H1 (cell line): ENCODE results near the gene FARSB. TPM values are rescaled to one million over a fixed set of nuclear protein-coding genes. Genes with fewer than 3 reads are reported as not detected.

Experiments used
- CTCF ChIA-PET: fragments of 300-600 bp; sonication (Branson Sonifier 250); formaldehyde crosslinking; loops from one replicate; lab custom pipeline; 2021; ENCODE audit not compliant: partially characterized antibody; lab: Charles Lee
- POLR2A ChIA-PET: fragments of 300-600 bp; sonication (Branson Sonifier 250); formaldehyde crosslinking; loops from one replicate; lab custom pipeline; 2021; ENCODE audit warnings: inconsistent platforms; ENCODE audit not compliant: partially characterized antibody; lab: Charles Lee
- DNase-seq, 2 experiments: peaks; one replicate each; pipeline versions ENCODE4 v3.0.0 to v3.0.0-alpha.2; 2010 to 2022; ENCODE audit warnings: low spot score in 2 of 2, low read depth in 1 of 2, mixed read lengths in 1 of 2
- FAIRE-seq: peaks from 2 replicates; lab custom pipeline; 2011; peaks lifted over from hg19 to GRCh38; lab: Jason Lieb, UNC
- H2AFZ ChIP-seq: 2 replicates; pipeline ENCODE4 v1.8.1; 2012; ENCODE audit warnings: low read length, inconsistent platforms
- H2AK5ac ChIP-seq: 2 replicates; pipeline ENCODE4 v1.6.1; 2013; ENCODE audit warnings: low read depth, low read length
- H2BK120ac ChIP-seq: replicated peaks from 2 replicates; pipeline ENCODE3; 2013; ENCODE audit warnings: low read depth, low read length, inconsistent platforms
- H2BK12ac ChIP-seq: 2 replicates; pipeline ENCODE4 v1.6.1; 2013; ENCODE audit warnings: low read depth, low read length
- H2BK15ac ChIP-seq: 2 replicates; pipeline ENCODE4 v1.6.1; 2013; ENCODE audit warnings: low read length
- H2BK20ac ChIP-seq: 2 replicates; pipeline ENCODE4 v1.6.1; 2013; ENCODE audit warnings: low read length
- H2BK5ac ChIP-seq: 2 replicates; pipeline ENCODE4 v1.6.1; 2013; ENCODE audit warnings: low read depth, low read length
- H3K14ac ChIP-seq: 2 replicates; pipeline ENCODE4 v1.6.1; 2013; ENCODE audit warnings: inconsistent platforms; ENCODE audit not compliant: insufficient read length
- H3K18ac ChIP-seq: 2 replicates; pipeline ENCODE4 v1.6.1; 2013; ENCODE audit warnings: low read length; ENCODE audit errors: extremely low read depth
- H3K23ac ChIP-seq: 2 replicates; pipeline ENCODE4 v1.6.1; 2013; ENCODE audit warnings: inconsistent platforms; ENCODE audit not compliant: insufficient read length
- H3K23me2 ChIP-seq: 2 replicates; pipeline ENCODE4 v1.6.1; 2013; ENCODE audit warnings: low read depth, low read length
- H3K27ac ChIP-seq: 2 replicates; pipeline ENCODE4 v1.6.1; 2011; ENCODE audit warnings: low read depth, low read length, inconsistent platforms
- H3K27me3 ChIP-seq, 4 experiments: replicated peaks in 1 of 4; 1 replicate in 1 of 4; 2 replicates in 3 of 4; pipeline versions ENCODE4 v1.6.1 to v1.8.1; 2011 to 2013; ENCODE audit warnings: low read length in 3 of 4, mild to moderate bottlenecking in 3 of 4, inconsistent platforms in 2 of 4, mixed read lengths in 2 of 4, moderate library complexity in 1 of 4; ENCODE audit not compliant: control insufficient read depth in 3 of 4, insufficient read depth in 3 of 4; ENCODE audit errors: extremely low read depth in 1 of 4
- H3K36me3 ChIP-seq, 4 experiments: 2 replicates each; pipeline versions ENCODE4 v1.6.1 to v1.8.1; 2011 to 2013; ENCODE audit warnings: mild to moderate bottlenecking in 4 of 4, low read length in 3 of 4, moderate library complexity in 2 of 4, control low read depth in 1 of 4, inconsistent platforms in 1 of 4; ENCODE audit not compliant: insufficient read depth in 4 of 4, control insufficient read depth in 2 of 4
- H3K4ac ChIP-seq: replicated peaks from 2 replicates; pipeline ENCODE3; 2013; ENCODE audit warnings: low read length, low read depth, mixed read lengths, inconsistent platforms; ENCODE audit not compliant: insufficient read length
- H3K4me1 ChIP-seq, 4 experiments: replicated peaks in 1 of 4; 1 replicate in 1 of 4; 2 replicates in 3 of 4; pipeline versions ENCODE4 v1.6.1 to v1.8.1; 2011 to 2013; ENCODE audit warnings: low read length in 3 of 4, inconsistent platforms in 2 of 4, mixed read lengths in 1 of 4; ENCODE audit not compliant: insufficient read depth in 4 of 4, control insufficient read depth in 3 of 4
- H3K4me2 ChIP-seq, 2 experiments: 2 replicates each; pipeline versions ENCODE4 v1.6.1 to v1.8.1; 2011 to 2013; ENCODE audit warnings: low read depth in 2 of 2, low read length in 2 of 2, control low read depth in 1 of 2, inconsistent platforms in 1 of 2, mild to moderate bottlenecking in 1 of 2; ENCODE audit not compliant: insufficient read depth in 1 of 2
- H3K4me3 ChIP-seq, 4 experiments: fragments of 200-600, 300-600 bp in 1 of 4; sonication (generic), shearing (Covaris generic), sonication (Bioruptor Twin) in 1 of 4; 2 replicates each; pipeline versions ENCODE4 v1.5.1 to v1.8.1; 2011 to 2016; ENCODE audit warnings: low read length in 4 of 4, low read depth in 3 of 4, control low read depth in 2 of 4, inconsistent platforms in 2 of 4, mild to moderate bottlenecking in 2 of 4, mixed read lengths in 1 of 4, moderate library complexity in 1 of 4; ENCODE audit not compliant: insufficient read depth in 2 of 4; ENCODE audit errors: extremely low read depth in 1 of 4
- H3K56ac ChIP-seq: replicated peaks from 2 replicates; pipeline ENCODE3; 2013; ENCODE audit warnings: low read depth, mild to moderate bottlenecking, mixed read lengths, low read length, inconsistent platforms; ENCODE audit not compliant: insufficient read length
- H3K79me1 ChIP-seq: 2 replicates; pipeline ENCODE4 v1.6.1; 2013; ENCODE audit warnings: low read depth, low read length, control low read depth
- H3K79me2 ChIP-seq, 2 experiments: 2 replicates each; pipeline versions ENCODE4 v1.6.1 to v1.8.1; 2012 to 2013; ENCODE audit warnings: low read length in 2 of 2, mild to moderate bottlenecking in 2 of 2, inconsistent platforms in 1 of 2; ENCODE audit not compliant: insufficient read depth in 2 of 2, control insufficient read depth in 1 of 2
- H3K9ac ChIP-seq, 4 experiments: replicated peaks in 1 of 4; 1 replicate in 1 of 4; 2 replicates in 3 of 4; pipeline versions ENCODE4 v1.6.1 to v1.8.1; 2011 to 2013; ENCODE audit warnings: low read depth in 3 of 4, low read length in 3 of 4, control low read depth in 2 of 4, mild to moderate bottlenecking in 2 of 4, moderate library complexity in 2 of 4, inconsistent platforms in 1 of 4; ENCODE audit errors: extremely low read depth in 1 of 4
- H3K9me3 ChIP-seq, 2 experiments: 2 replicates each; pipeline versions ENCODE4 v1.6.1 to v1.8.1; 2012 to 2013; ENCODE audit warnings: mild to moderate bottlenecking in 2 of 2, moderate library complexity in 2 of 2, control low read depth in 1 of 2, inconsistent platforms in 1 of 2, low read depth in 1 of 2, low read length in 1 of 2, mixed read lengths in 1 of 2; ENCODE audit not compliant: insufficient read depth in 2 of 2
- H4K20me1 ChIP-seq, 2 experiments: replicated peaks in 1 of 2; 2 replicates each; pipeline versions ENCODE3 to v1.8.1; 2011 to 2013; ENCODE audit warnings: inconsistent platforms in 2 of 2, low read length in 2 of 2, mild to moderate bottlenecking in 1 of 2; ENCODE audit not compliant: insufficient read depth in 2 of 2, control insufficient read depth in 1 of 2
- H4K5ac ChIP-seq: 2 replicates; pipeline ENCODE4 v1.6.1; 2013; ENCODE audit warnings: low read length, low read depth, mixed read lengths, inconsistent platforms; ENCODE audit not compliant: insufficient read length
- H4K8ac ChIP-seq: 2 replicates; pipeline ENCODE4 v1.8.0; 2013; ENCODE audit warnings: mild to moderate bottlenecking, moderate library complexity, low read length, inconsistent platforms; ENCODE audit not compliant: insufficient read depth; ENCODE audit errors: extremely low read depth
- H4K91ac ChIP-seq: replicated peaks from 2 replicates; pipeline ENCODE3; 2013; ENCODE audit warnings: low read length, mixed read lengths, inconsistent platforms; ENCODE audit not compliant: insufficient read length
- BACH1 ChIP-seq: IDR thresholded peaks from 2 replicates; pipeline ENCODE4 v1.6.1; 2012; ENCODE audit warnings: low read length, improper control_type of control experiment
- MAFK ChIP-seq: IDR thresholded peaks from 2 replicates; pipeline ENCODE4 v1.6.1; 2012; ENCODE audit warnings: low read depth, mild to moderate bottlenecking, improper control_type of control experiment, low read length
- MAX ChIP-seq: IDR thresholded peaks from 2 replicates; pipeline ENCODE4 v1.6.1; 2012; ENCODE audit warnings: inconsistent platforms
- NANOG ChIP-seq: IDR thresholded peaks from 2 replicates; pipeline ENCODE4 v1.6.1; 2011; ENCODE audit warnings: low read length, low read depth, mild to moderate bottlenecking, inconsistent platforms; ENCODE audit not compliant: insufficient read depth, poor library complexity, severe bottlenecking
- POLR2A ChIP-seq, 2 experiments: IDR thresholded peaks; 1 replicate in 1 of 2; 2 replicates in 1 of 2; pipeline ENCODE4 v1.6.1; 2011; ENCODE audit warnings: low read depth in 2 of 2, low read length in 2 of 2, mild to moderate bottlenecking in 2 of 2; ENCODE audit errors: control extremely low read depth in 1 of 2
- SP1 ChIP-seq: IDR thresholded peaks from 2 replicates; pipeline ENCODE4 v1.6.1; 2011; ENCODE audit warnings: low read depth, low read length
- SP4 ChIP-seq: IDR thresholded peaks from 2 replicates; pipeline ENCODE4 v1.6.1; 2012; ENCODE audit warnings: low read length, inconsistent platforms
- whole genome bisulfite sequencing, 2 experiments: shearing (Covaris generic) in 1 of 2; methylation state at CpG; one replicate each; pipeline versions ENCODE4 v1.1.6 to v1.1.7; 2013 to 2015; ENCODE audit warnings: low lambda C conversion rate in 2 of 2, mixed read lengths in 2 of 2, inconsistent platforms in 1 of 2, low coverage in 1 of 2, missing lambda C conversion rate in 1 of 2; ENCODE audit not compliant: insufficient replicate concordance in 2 of 2, insufficient coverage in 1 of 2, insufficient read length in 1 of 2; ENCODE audit errors: extremely low coverage in 1 of 2, missing lambda C conversion rate in 1 of 2; 5-methylcytosine and 5-hydroxymethylcytosine counted together
- polyA plus RNA-seq, 7 experiments: library from polyadenylated mRNA; depleted of rRNA in 3 of 7; stranded (reverse) in 5 of 7; unstranded in 2 of 7; fragments of >200 nt in 5 of 7; fragments of 200-250 nt in 2 of 7; gene quantifications; 1 replicate in 5 of 7; 2 replicates in 1 of 7; 4 replicates in 1 of 7; pipeline versions ENCODE4 v1.2.1 to v1.2.3, GENCODE V29; 2011 to 2013; ENCODE audit warnings: missing spikeins in 2 of 7, mixed read lengths in 2 of 7
- total RNA-seq: library from RNA; stranded (reverse); fragmentation: NEBNext Ultra II Directional; extraction: Animal tissue kit (Norgen Biotek cat#: 25700); gene quantifications from 2 replicates; pipeline ENCODE4 v1.2.1, GENCODE V29; 2021
- TF ChIP-seq, protein P1 (sequence below): IDR thresholded peaks from 2 replicates; pipeline ENCODE4 v1.6.1; 2011; ENCODE audit warnings: low read length, improper control_type of control experiment
- TF ChIP-seq, protein P2 (sequence below), 3 experiments: IDR thresholded peaks; 1 replicate in 2 of 3; 2 replicates in 1 of 3; pipeline versions ENCODE4 v1.5.1 to v1.6.1; 2011; ENCODE audit warnings: low read length in 3 of 3, mild to moderate bottlenecking in 3 of 3, inconsistent platforms in 2 of 3, low read depth in 1 of 3, moderate library complexity in 1 of 3; ENCODE audit not compliant: insufficient read depth in 1 of 3; ENCODE audit errors: control extremely low read depth in 1 of 3

Gene FARSB
- total and polyA plus RNA-seq, 2 of the 8 experiments (the other 6 are each of a cell fraction or from before 2014, with no cell fraction given), result 21.0 to 37.9 TPM

DNA sequence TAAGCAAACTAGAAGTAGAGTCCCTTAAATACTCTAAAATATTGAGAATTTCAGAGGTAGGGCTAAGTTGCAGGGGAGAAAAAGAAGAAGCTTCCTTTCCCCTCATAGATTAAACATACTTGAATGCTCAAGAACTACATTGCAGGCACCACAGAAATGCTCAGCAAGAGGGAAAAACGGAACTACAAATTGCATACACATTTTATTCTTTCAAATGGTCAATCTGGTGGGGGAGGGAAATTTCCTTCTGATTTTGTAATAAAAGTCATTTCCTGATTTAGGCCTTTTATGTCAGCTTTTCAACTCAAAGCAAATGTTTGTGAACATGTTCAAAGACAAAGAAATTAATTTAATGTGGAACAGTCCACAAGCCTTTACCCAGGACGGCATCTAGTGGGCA lies 33.0 kb downstream of the FARSB start:
- POLR2A ChIA-PET, result no interaction called here
- Histone ChIP-seq H3K36me3 (peaks cover 0 to 65% (median 27%) of the 10 kb centered on the region in 4 experiments; a peak in 6 of 8 replicates), H4K20me1 (peaks cover 0 to 5% of the 10 kb centered on the region in 2 experiments)
- TF ChIP-seq, protein P1, sequence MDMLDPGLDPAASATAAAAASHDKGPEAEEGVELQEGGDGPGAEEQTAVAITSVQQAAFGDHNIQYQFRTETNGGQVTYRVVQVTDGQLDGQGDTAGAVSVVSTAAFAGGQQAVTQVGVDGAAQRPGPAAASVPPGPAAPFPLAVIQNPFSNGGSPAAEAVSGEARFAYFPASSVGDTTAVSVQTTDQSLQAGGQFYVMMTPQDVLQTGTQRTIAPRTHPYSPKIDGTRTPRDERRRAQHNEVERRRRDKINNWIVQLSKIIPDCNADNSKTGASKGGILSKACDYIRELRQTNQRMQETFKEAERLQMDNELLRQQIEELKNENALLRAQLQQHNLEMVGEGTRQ, result no peak
- TF ChIP-seq MAX (no peak), SP4 (no peak), BACH1 (no peak), NANOG (no peak), SP1 (no peak), MAFK (no peak), POLR2A (IDR thresholded peaks at IDR 0.05; ENCODE audit: control extremely low read depth in 1 of 2, low read depth in 2 of 2, low read length in 2 of 2) (no peak)
- TF ChIP-seq, protein P2, sequence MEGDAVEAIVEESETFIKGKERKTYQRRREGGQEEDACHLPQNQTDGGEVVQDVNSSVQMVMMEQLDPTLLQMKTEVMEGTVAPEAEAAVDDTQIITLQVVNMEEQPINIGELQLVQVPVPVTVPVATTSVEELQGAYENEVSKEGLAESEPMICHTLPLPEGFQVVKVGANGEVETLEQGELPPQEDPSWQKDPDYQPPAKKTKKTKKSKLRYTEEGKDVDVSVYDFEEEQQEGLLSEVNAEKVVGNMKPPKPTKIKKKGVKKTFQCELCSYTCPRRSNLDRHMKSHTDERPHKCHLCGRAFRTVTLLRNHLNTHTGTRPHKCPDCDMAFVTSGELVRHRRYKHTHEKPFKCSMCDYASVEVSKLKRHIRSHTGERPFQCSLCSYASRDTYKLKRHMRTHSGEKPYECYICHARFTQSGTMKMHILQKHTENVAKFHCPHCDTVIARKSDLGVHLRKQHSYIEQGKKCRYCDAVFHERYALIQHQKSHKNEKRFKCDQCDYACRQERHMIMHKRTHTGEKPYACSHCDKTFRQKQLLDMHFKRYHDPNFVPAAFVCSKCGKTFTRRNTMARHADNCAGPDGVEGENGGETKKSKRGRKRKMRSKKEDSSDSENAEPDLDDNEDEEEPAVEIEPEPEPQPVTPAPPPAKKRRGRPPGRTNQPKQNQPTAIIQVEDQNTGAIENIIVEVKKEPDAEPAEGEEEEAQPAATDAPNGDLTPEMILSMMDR (IDR thresholded peaks at IDR 0.05; ENCODE audit: control extremely low read depth in 1 of 3, insufficient read depth in 1 of 3, low read depth in 1 of 3, low read length in 3 of 3), result no peak

More for the DNA sequence above, 33.0 kb downstream of the FARSB start:
- no peak for FAIRE-seq
- Histone ChIP-seq H3K4me2 (no peak overlapping the region), H2AK5ac (no peak overlapping the region), H3K4me3 (no peak overlapping the region), H3K27ac (no peak overlapping the region), H3K9me3 (no peaks in the 10 kb centered on the region), H3K9ac (no peak overlapping the region), H3K79me2 (no peaks in the 10 kb centered on the region), H2BK15ac (no peak overlapping the region), H3K23me2 (no peaks in the 10 kb centered on the region), H4K91ac (no peak overlapping the region), H2BK120ac (no peak overlapping the region), H4K8ac (no peak overlapping the region), H3K23ac (no peak overlapping the region), H3K56ac (no peak overlapping the region), H3K14ac (no peak overlapping the region), H2BK20ac (no peak overlapping the region), H3K4me1 (no peaks in the 10 kb centered on the region), H2BK12ac (no peak overlapping the region), H2BK5ac (no peak overlapping the region), H3K4ac (no peak overlapping the region), H3K27me3 (no peaks in the 10 kb centered on the region), H3K18ac (no peak overlapping the region), H2AFZ (no peak overlapping the region), H3K79me1 (no peaks in the 10 kb centered on the region), H4K5ac (no peak overlapping the region)
- 90% methylated on average over 2 of the region's 2 CpGs; no CpG with 5 or more reads in 1 of the 2 experiments for WGBS, 2 experiments
- CTCF ChIA-PET, result interaction anchor here (1.1 kb wide), 1 partner anchor 10 kb away, joined by 3 read pairs; no protein-coding TSS in a partner anchor
- DNase-seq, result no peak
